Fibroblast of skin of left biceps (primary cell): ENCODE measurements around the gene EFNA4.

Source experiments
- DNase-seq, 2 experiments: peaks; one replicate each; pipeline ENCODE4 v3.0.0-alpha.2; 2013; ENCODE audit warnings: low read depth in 2 of 2

The EFNA4 gene

GRCh38 chr1:155073377-155074242 is 10.1 kb downstream of the EFNA4 start:
- DNase-seq = no peak

- DNase-seq = no peak
These were observed 12.0 kb downstream of the EFNA4 start for GRCh38 chr1:155075535-155075934.

- no peak for DNase-seq
These were observed 12.8 kb downstream of the EFNA4 start for GRCh38 chr1:155076371-155076770.

- no peak for DNase-seq
These were observed 13.8 kb downstream of the EFNA4 start for GRCh38 chr1:155077346-155077745.

- DNase-seq = no peak
These were observed 14.4 kb downstream of the EFNA4 start for GRCh38 chr1:155077758-155078445.

- DNase-seq = no peak
These were observed 15.1 kb downstream of the EFNA4 start, which contains the start of gene EFNA3 for GRCh38 chr1:155078469-155079209. EFNA3 (plus strand) TSS chr1:155078837; CDS start chr1:155078942, 105 bp downstream.

GRCh38 chr1:155079210-155079486 is 15.6 kb downstream of the EFNA4 start:
- DNase-seq = no peak

- DNase-seq = no peak
These were observed 16.2 kb downstream of the EFNA4 start for GRCh38 chr1:155079487-155080311.

GRCh38 chr1:155080312-155081228 is 17.0 kb downstream of the EFNA4 start:
- no peak for DNase-seq

GRCh38 chr1:155081472-155082300 is 18.1 kb downstream of the EFNA4 start:
- DNase-seq = no peak

GRCh38 chr1:155082301-155083051 is 18.9 kb downstream of the EFNA4 start:
- DNase-seq = no peak

- DNase-seq = no peak
These were observed 19.6 kb downstream of the EFNA4 start for GRCh38 chr1:155083052-155083541.

- DNase-seq = no peak
These were observed 20.6 kb downstream of the EFNA4 start for GRCh38 chr1:155083865-155084721.

GRCh38 chr1:155084722-155085503 is 21.4 kb downstream of the EFNA4 start:
- peak; percentile 82 for DNase-seq

GRCh38 chr1:155085504-155086127 is 22.1 kb downstream of the EFNA4 start:
- DNase-seq = no peak

- no peak for DNase-seq
These were observed 22.7 kb downstream of the EFNA4 start for GRCh38 chr1:155086128-155086741.
